SK-N-MC (cell line): ENCODE data around the gene NPAS4.
"Not testable (repeated sequence)": the region's sequence is repeated elsewhere in the genome, so short reads cannot be mapped to it uniquely, and the experiment has no call there.

Experiments
- EZH2 ChIP-seq: fragments of 200-600 bp; sonication (generic); IDR thresholded peaks from one replicate; pipeline ENCODE4 v1.6.1; 2017; ENCODE audit warnings: antibody characterized with exemption
- FOXP2 ChIP-seq: optimal IDR thresholded peaks from 2 replicates; pipeline ENCODE3; 2011; ENCODE audit warnings: mild to moderate bottlenecking, moderate library complexity; ENCODE audit not compliant: insufficient read depth; ENCODE audit errors: extremely low read length, control extremely low read depth

- TF ChIP-seq EZH2, FOXP2: not testable (repeated sequence)
These were observed 19.5 kb downstream of the NPAS4 start for GRCh38 chr11:66440101-66440939.
